Activated CD8-positive, alpha-beta memory T cell treated with anti-CD3 and anti-CD28 coated beads, Interleukin-2, amount 50 U/mL, for 4 hours (primary cell): Measurements from ENCODE around the gene TAF11L6.
"Not testable (repeated sequence)": the region's sequence is repeated elsewhere in the genome, so short reads cannot be mapped to it uniquely, and the experiment has no call there.

Source experiments
- DNase-seq: peaks from one replicate; pipeline ENCODE4 v3.0.0-alpha.2; 2020

Gene TAF11L6

GRCh38 chr5:17528369-17528768, at the start of gene TAF11L6:
TSS of gene TAF11L6 (plus strand) at chr5:17528669.
- not testable (repeated sequence) for DNase-seq

GRCh38 chr5:17481378-17481777, 47.1 kb upstream of the TAF11L6 start:
- no peak for DNase-seq

DNA sequence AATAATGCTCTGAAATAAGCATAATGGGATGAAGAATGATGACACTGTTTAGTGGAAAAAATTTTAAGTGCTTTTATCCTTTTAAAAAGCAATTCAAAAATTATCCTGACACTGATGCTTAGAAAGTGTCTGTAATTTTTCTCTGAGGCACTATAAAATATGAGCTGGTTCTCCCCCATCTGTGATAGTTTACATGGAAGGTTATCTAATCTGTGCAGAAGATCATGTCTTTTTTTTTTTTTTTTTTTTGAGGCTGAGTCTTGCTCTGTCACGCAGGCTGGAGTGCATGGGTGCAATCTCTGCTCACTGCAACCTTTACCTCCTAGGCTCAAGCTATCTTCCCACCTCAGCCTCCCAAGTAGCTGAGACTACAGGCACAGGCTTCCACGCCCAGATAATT, 45.7 kb upstream of the TAF11L6 start:
- no peak for DNase-seq

- DNase-seq = not testable (repeated sequence)
Observed at GRCh38 chr5:17486464-17487173, 41.9 kb upstream of the TAF11L6 start.

GRCh38 chr5:17487174-17487512, 41.3 kb upstream of the TAF11L6 start:
- no peak for DNase-seq

- not testable (repeated sequence) for DNase-seq
Observed at GRCh38 chr5:17491257-17491656, 37.2 kb upstream of the TAF11L6 start.

- no peak for DNase-seq
Observed at GRCh38 chr5:17492770-17493169, 35.7 kb upstream of the TAF11L6 start.

DNA sequence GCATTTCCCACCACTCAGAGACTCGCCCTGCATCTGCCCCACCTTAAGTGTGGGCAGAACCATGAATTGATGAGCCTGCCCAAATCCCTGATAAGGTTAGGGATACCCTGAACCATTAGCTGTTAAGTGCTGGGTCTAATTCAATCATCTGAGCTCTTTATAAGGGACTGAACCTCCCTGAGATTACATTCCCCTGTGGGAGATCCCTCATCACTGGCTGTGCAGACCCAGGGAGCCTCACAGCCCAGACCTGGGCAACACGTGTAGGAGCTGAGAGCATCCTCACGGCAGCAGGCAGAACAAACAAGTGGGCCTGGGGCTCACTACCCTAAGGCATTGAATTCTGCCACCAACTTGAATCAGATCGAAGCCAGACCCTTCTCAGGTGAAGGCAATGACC, 31.0 kb upstream of the TAF11L6 start:
- no peak for DNase-seq

- DNase-seq = not testable (repeated sequence)
Observed at GRCh38 chr5:17497931-17498330, 30.5 kb upstream of the TAF11L6 start, which contains the start of gene TAF11L2. TSS of gene TAF11L2 (plus strand) at chr5:17498231.

- no peak for DNase-seq
Observed at GRCh38 chr5:17511775-17512325, 16.6 kb upstream of the TAF11L6 start.

GRCh38 chr5:17517526-17517925, 10.9 kb upstream of the TAF11L6 start:
- peak; percentile 30 for DNase-seq

- not testable (repeated sequence) for DNase-seq
Observed at GRCh38 chr5:17518067-17518466, 10.4 kb upstream of the TAF11L6 start, which contains the start of gene TAF11L3. TSS of gene TAF11L3 (plus strand) at chr5:17518367.

GRCh38 chr5:17519508-17519907, 9.0 kb upstream of the TAF11L6 start:
- not testable (repeated sequence) for DNase-seq

DNA sequence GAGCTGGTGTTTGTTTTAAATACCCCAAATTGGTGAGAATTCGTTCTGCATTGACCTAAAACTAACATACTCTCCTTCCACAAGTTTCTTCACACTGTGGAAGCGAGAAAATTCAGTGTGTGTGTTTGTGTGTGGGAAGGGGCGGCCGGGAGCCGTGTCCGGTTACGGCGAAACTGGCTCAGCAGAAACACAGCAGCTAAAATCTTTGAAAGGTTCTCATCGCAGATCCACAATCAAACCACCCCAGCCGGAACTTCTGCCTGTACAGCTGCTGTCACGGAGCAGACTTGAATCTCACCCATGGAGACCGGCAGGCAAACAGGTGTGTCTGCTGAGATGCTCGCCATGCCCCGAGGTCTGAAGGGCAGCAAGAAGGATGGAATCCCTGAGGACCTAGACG, 7.0 kb upstream of the TAF11L6 start, which contains the start of gene TAF11L4:
Gene TAF11L4 (plus strand): TSS at position 301 of the 400 bp plus-strand sequence.
- DNase-seq = not testable (repeated sequence)

- not testable (repeated sequence) for DNase-seq
Observed at GRCh38 chr5:17524935-17525334, 3.5 kb upstream of the TAF11L6 start, which contains the start of gene TAF11L5. TSS of gene TAF11L5 (plus strand) at chr5:17525235.

GRCh38 chr5:17526504-17526903, 2.0 kb upstream of the TAF11L6 start:
- not testable (repeated sequence) for DNase-seq
